Muscle of leg (tissue), 11 donors: Measurements from ENCODE around the gene SLC24A3. TPM values are rescaled to one million over a fixed set of nuclear protein-coding genes. Genes with fewer than 3 reads are reported as not detected.

Experiments
- DNase-seq: peaks from one replicate; pipeline ENCODE4 v3.0.0; 2013
- H3K27ac ChIP-seq: one replicate; pipeline ENCODE4 v1.5.1; 2013; ENCODE audit warnings: mild to moderate bottlenecking, low read length, control low read depth
- H3K27me3 ChIP-seq: one replicate; pipeline ENCODE4 v1.6.1; 2013; ENCODE audit warnings: low read length; ENCODE audit not compliant: control insufficient read depth, insufficient read depth
- H3K36me3 ChIP-seq: one replicate; pipeline ENCODE4 v1.6.1; 2013; ENCODE audit warnings: low read length; ENCODE audit not compliant: control insufficient read depth, insufficient read depth
- H3K4me1 ChIP-seq: one replicate; pipeline ENCODE4 v1.6.1; 2013; ENCODE audit warnings: low read length; ENCODE audit not compliant: control insufficient read depth, insufficient read depth
- H3K4me3 ChIP-seq: one replicate; pipeline ENCODE4 v1.5.1; 2013; ENCODE audit warnings: low read length, control low read depth
- H3K9me3 ChIP-seq: replicated peaks from 2 replicates; pipeline ENCODE4 v1.6.1; 2013; ENCODE audit warnings: low read depth, low read length; ENCODE audit not compliant: control insufficient read depth
- WGBS: methylation state at CpG from one replicate; pipeline ENCODE4 v1.1.5; 2013; ENCODE audit warnings: missing lambda C conversion rate; ENCODE audit not compliant: insufficient coverage; 5-methylcytosine and 5-hydroxymethylcytosine counted together
- polyA plus RNA-seq, 8 donors: library from polyadenylated mRNA; unstranded; fragments of 120-200 nt; gene quantifications; one replicate each; pipeline versions ENCODE4 v1.2.1 to v1.2.3, GENCODE V29; 2013; ENCODE audit warnings: inconsistent platforms in 1 of 8, low replicate concordance in 1 of 8; ENCODE audit not compliant: insufficient read length in 8 of 8, insufficient read depth in 1 of 8
- total RNA-seq: library from RNA; stranded (reverse); fragments of 120-200 nt; gene quantifications from one replicate; pipeline ENCODE4 v1.2.4, GENCODE V29; 2013

Gene SLC24A3
- total and polyA plus RNA-seq, 9 donors = 5.9 to 21.6 (median 17.0) TPM

- no peak overlapping the region for H3K27ac ChIP-seq
- 40% methylated on average over 2 of the region's 4 CpGs for WGBS
- no peak overlapping the region for H3K4me3 ChIP-seq
- DNase-seq = peak; percentile 58
- no peaks in the 10 kb centered on the region for H3K36me3 ChIP-seq
- H3K27me3 ChIP-seq = no peaks in the 10 kb centered on the region
- peaks cover 5% of the 10 kb centered on the region for H3K9me3 ChIP-seq
- peaks cover 6% of the 10 kb centered on the region for H3K4me1 ChIP-seq
Measured at GRCh38 chr20:19539191-19539590, 326.7 kb downstream of the SLC24A3 start.

- 40% methylated on average over 1 of the region's 7 CpGs for WGBS
Measured at GRCh38 chr20:19540392-19540791, 327.9 kb downstream of the SLC24A3 start.

GRCh38 chr20:19543101-19543500 lies 330.7 kb downstream of the SLC24A3 start:
- 71% methylated on average over 6 of the region's 6 CpGs for WGBS
- Histone ChIP-seq H3K4me1 (peaks cover 9% of the 10 kb centered on the region), H3K9me3 (no peaks in the 10 kb centered on the region), H3K27ac (no peak overlapping the region), H3K27me3 (no peaks in the 10 kb centered on the region), H3K4me3 (no peak overlapping the region), H3K36me3 (no peaks in the 10 kb centered on the region)
- DNase-seq = no peak

More at GRCh38 chr20:19540392-19540791, 327.9 kb downstream of the SLC24A3 start:
- peaks cover 6% of the 10 kb centered on the region for H3K4me1 ChIP-seq
- no peak overlapping the region for H3K4me3 ChIP-seq
- H3K27me3 ChIP-seq = no peaks in the 10 kb centered on the region
- no peaks in the 10 kb centered on the region for H3K36me3 ChIP-seq
- no peaks in the 10 kb centered on the region for H3K9me3 ChIP-seq
- H3K27ac ChIP-seq = no peak overlapping the region
- DNase-seq = peak; percentile 55

- Histone ChIP-seq H3K9me3 (no peaks in the 10 kb centered on the region), H3K4me1 (peaks cover 9% of the 10 kb centered on the region), H3K27ac (no peak overlapping the region), H3K27me3 (no peaks in the 10 kb centered on the region), H3K36me3 (no peaks in the 10 kb centered on the region), H3K4me3 (no peak overlapping the region)
- DNase-seq = no peak
- 100% methylated on average over 2 of the region's 7 CpGs for WGBS
Measured at GRCh38 chr20:19544684-19545083, 332.2 kb downstream of the SLC24A3 start.

GRCh38 chr20:19546648-19547047 lies 334.2 kb downstream of the SLC24A3 start:
- H3K4me3 ChIP-seq = no peak overlapping the region
- peaks cover 3% of the 10 kb centered on the region for H3K4me1 ChIP-seq
- no peak overlapping the region for H3K27ac ChIP-seq
- WGBS = 71% methylated on average over 1 of the region's 2 CpGs
- H3K27me3 ChIP-seq = no peaks in the 10 kb centered on the region
- H3K9me3 ChIP-seq = no peaks in the 10 kb centered on the region
- no peaks in the 10 kb centered on the region for H3K36me3 ChIP-seq
- no peak for DNase-seq

GRCh38 chr20:19547547-19547946 lies 335.1 kb downstream of the SLC24A3 start:
- Histone ChIP-seq H3K4me3 (no peak overlapping the region), H3K27ac (no peak overlapping the region), H3K27me3 (no peaks in the 10 kb centered on the region), H3K36me3 (no peaks in the 10 kb centered on the region), H3K4me1 (peaks cover 11% of the 10 kb centered on the region), H3K9me3 (no peaks in the 10 kb centered on the region)
- WGBS = no CpG with 5 or more reads among the region's 4 CpGs
- DNase-seq = peak; percentile 6

- no peaks in the 10 kb centered on the region for H3K9me3 ChIP-seq
- peaks cover 13% of the 10 kb centered on the region for H3K4me1 ChIP-seq
- H3K27me3 ChIP-seq = no peaks in the 10 kb centered on the region
- no peak overlapping the region for H3K27ac ChIP-seq
- H3K36me3 ChIP-seq = no peaks in the 10 kb centered on the region
- no peak overlapping the region for H3K4me3 ChIP-seq
- DNase-seq = no peak
Measured at GRCh38 chr20:19549896-19550295, 337.5 kb downstream of the SLC24A3 start.

GRCh38 chr20:19552221-19553180 lies 340.1 kb downstream of the SLC24A3 start:
- 34% methylated on average over 4 of the region's 9 CpGs for WGBS
- peaks cover 12% of the 10 kb centered on the region for H3K4me1 ChIP-seq
- H3K27ac ChIP-seq = peak overlapping the region; percentile 49
- peak; percentile 76 for DNase-seq
- no peaks in the 10 kb centered on the region for H3K36me3 ChIP-seq
- no peaks in the 10 kb centered on the region for H3K27me3 ChIP-seq
- no peaks in the 10 kb centered on the region for H3K9me3 ChIP-seq
- no peak overlapping the region for H3K4me3 ChIP-seq

GRCh38 chr20:19554666-19555065 lies 342.2 kb downstream of the SLC24A3 start:
- WGBS = no CpG with 5 or more reads among the region's 1 CpG
- no peak overlapping the region for H3K27ac ChIP-seq
- no peaks in the 10 kb centered on the region for H3K36me3 ChIP-seq
- no peaks in the 10 kb centered on the region for H3K9me3 ChIP-seq
- H3K4me1 ChIP-seq = peaks cover 11% of the 10 kb centered on the region
- H3K4me3 ChIP-seq = no peak overlapping the region
- no peaks in the 10 kb centered on the region for H3K27me3 ChIP-seq
- DNase-seq = no peak

GRCh38 chr20:19555726-19556125 lies 343.3 kb downstream of the SLC24A3 start:
- no peaks in the 10 kb centered on the region for H3K9me3 ChIP-seq
- DNase-seq = no peak
- no peak overlapping the region for H3K4me3 ChIP-seq
- H3K4me1 ChIP-seq = peaks cover 11% of the 10 kb centered on the region
- no peaks in the 10 kb centered on the region for H3K36me3 ChIP-seq
- no peak overlapping the region for H3K27ac ChIP-seq
- no peaks in the 10 kb centered on the region for H3K27me3 ChIP-seq
